ENCODE data around the gene SIGLEC14. TPM values are rescaled to one million over a fixed set of nuclear protein-coding genes. Genes with fewer than 3 reads are reported as not detected.

The SIGLEC14 gene
- total RNA-seq, 2 donors from 2014 or later: 0.26 to 0.31 TPM

- Histone ChIP-seq H3K9me3 (no peaks in the 10 kb centered on the region), H3K4me3 (no peak overlapping the region), H3K27me3 (no peaks in the 10 kb centered on the region), H3K4me1 (peaks cover 0 to 4% of the 10 kb centered on the region in 2 donors), H3K36me3 (no peaks in the 10 kb centered on the region), H3K27ac (no peak overlapping the region)
- no peak for DNase-seq (ENCODE audit: low spot score)
- TF ChIP-seq CTCF (IDR thresholded peaks at IDR 0.05): peak in 1 of 2 donors; percentile 71
These were observed 14.5 kb upstream of the SIGLEC14 start for GRCh38 chr19:51660975-51661600.

GRCh38 chr19:51654783-51655182 is 8.2 kb upstream of the SIGLEC14 start:
- peaks cover 0 to 4% of the 10 kb centered on the region in 2 donors for H3K4me1 ChIP-seq
- TF ChIP-seq CTCF (IDR thresholded peaks at IDR 0.05): no peak
- no peaks in the 10 kb centered on the region for H3K27me3 ChIP-seq
- H3K27ac ChIP-seq: no peak overlapping the region
- H3K4me3 ChIP-seq: no peak overlapping the region
- H3K9me3 ChIP-seq: no peaks in the 10 kb centered on the region
- H3K36me3 ChIP-seq: no peaks in the 10 kb centered on the region
- no peak for DNase-seq (ENCODE audit: low spot score)

GRCh38 chr19:51653162-51653561 is 6.5 kb upstream of the SIGLEC14 start:
- Histone ChIP-seq H3K36me3 (no peaks in the 10 kb centered on the region), H3K4me1 (peaks cover 0 to 4% of the 10 kb centered on the region in 2 donors), H3K9me3 (no peaks in the 10 kb centered on the region), H3K4me3 (no peak overlapping the region), H3K27me3 (no peaks in the 10 kb centered on the region), H3K27ac (no peak overlapping the region)
- no peak for TF ChIP-seq CTCF (IDR thresholded peaks at IDR 0.05)
- no peak for DNase-seq (ENCODE audit: low spot score)

- Histone ChIP-seq H3K4me1 (peaks cover 0 to 4% of the 10 kb centered on the region in 2 donors), H3K27me3 (no peaks in the 10 kb centered on the region), H3K4me3 (no peak overlapping the region), H3K27ac (no peak overlapping the region), H3K9me3 (no peaks in the 10 kb centered on the region), H3K36me3 (no peaks in the 10 kb centered on the region)
- no peak for TF ChIP-seq CTCF (IDR thresholded peaks at IDR 0.05)
- no peak for DNase-seq (ENCODE audit: low spot score)
These were observed 5.6 kb upstream of the SIGLEC14 start for GRCh38 chr19:51652266-51652665.

- H3K27me3 ChIP-seq: no peaks in the 10 kb centered on the region
- H3K9me3 ChIP-seq: no peaks in the 10 kb centered on the region
- no peak overlapping the region for H3K4me3 ChIP-seq
- no peaks in the 10 kb centered on the region for H3K4me1 ChIP-seq
- H3K36me3 ChIP-seq: no peaks in the 10 kb centered on the region
- no peak for DNase-seq (ENCODE audit: low spot score)
- no peak overlapping the region for H3K27ac ChIP-seq
- TF ChIP-seq CTCF (IDR thresholded peaks at IDR 0.05): no peak
These were observed 4.7 kb upstream of the SIGLEC14 start for GRCh38 chr19:51651216-51651846.

Data from right atrium auricular region (tissue), 2 donors.